T-cell (primary cell): ENCODE measurements around the gene VEGFA. TPM values are rescaled to one million over a fixed set of nuclear protein-coding genes. Genes with fewer than 3 reads are reported as not detected.

Experiments
- ATAC-seq, 4 experiments: fragments of 200-7000 bp in 3 of 4; fragments of 150-1000 bp in 1 of 4; cut with Tn5 transposase; replicated peaks in 1 of 4; 1 replicate in 3 of 4; 2 replicates in 1 of 4; pipeline ENCODE4 v1.10.0; 2021; ENCODE audit warnings: moderate library complexity in 3 of 4, mild to moderate bottlenecking in 2 of 4, moderate number of reproducible peaks in 1 of 4
- CTCF ChIA-PET, 2 donors: fragments of 300-600 bp; sonication (Branson Sonifier 250); formaldehyde crosslinking; loops; one replicate each; lab custom pipeline; 2022; ENCODE audit warnings: antibody characterized with exemption in 2 of 2; lab: Charles Lee
- POLR2A ChIA-PET, 2 donors: fragments of 300-600 bp; sonication (Branson Sonifier 250); formaldehyde crosslinking; loops; one replicate each; lab custom pipeline; 2022; ENCODE audit warnings: antibody characterized with exemption in 2 of 2; lab: Charles Lee
- DNase-seq, 35 experiments: peaks; one replicate each; pipeline versions ENCODE4 v3.0.0 to v3.0.0-alpha.2; 2013 to 2023
- H3K27ac ChIP-seq: one replicate; pipeline ENCODE4 v1.5.1; 2013; ENCODE audit warnings: low read length
- H3K27me3 ChIP-seq, 2 experiments: replicated peaks in 1 of 2; 1 replicate in 1 of 2; 2 replicates in 1 of 2; pipeline versions ENCODE4 v1.6.1 to v1.7.0; 2013; ENCODE audit warnings: low read length in 1 of 2, mixed read lengths in 1 of 2; ENCODE audit not compliant: control insufficient read depth in 2 of 2, insufficient read depth in 2 of 2; ENCODE audit errors: extremely low read depth in 1 of 2
- H3K36me3 ChIP-seq, 2 donors: 1 replicate in 1 of 2; 2 replicates in 1 of 2; pipeline versions ENCODE4 v1.6.1 to v1.7.0; 2013; ENCODE audit warnings: low read length in 1 of 2; ENCODE audit not compliant: control insufficient read depth in 2 of 2, insufficient read depth in 1 of 2; ENCODE audit errors: extremely low read depth in 1 of 2
- H3K4me1 ChIP-seq, 2 experiments: 1 replicate in 1 of 2; 2 replicates in 1 of 2; pipeline versions ENCODE4 v1.6.1 to v1.7.0; 2013; ENCODE audit warnings: low read length in 2 of 2, mixed read lengths in 1 of 2; ENCODE audit not compliant: insufficient read depth in 2 of 2, control insufficient read depth in 1 of 2; ENCODE audit errors: extremely low read depth in 1 of 2
- H3K4me3 ChIP-seq, 2 donors: 1 replicate in 1 of 2; 2 replicates in 1 of 2; pipeline versions ENCODE4 v1.5.1 to v1.7.0; 2013; ENCODE audit warnings: mild to moderate bottlenecking in 2 of 2, low read length in 1 of 2, moderate library complexity in 1 of 2; ENCODE audit not compliant: control insufficient read depth in 1 of 2; ENCODE audit errors: extremely low read depth in 1 of 2
- H3K9me3 ChIP-seq: 2 replicates; pipeline ENCODE4 v1.7.0; 2013
- H3K27ac Mint-ChIP-seq, 2 donors: one replicate each; pipeline ENCODE4 v1.8.0; 2020 to 2021; ENCODE audit warnings: mild to moderate bottlenecking in 2 of 2, mixed read lengths in 2 of 2
- H3K27me3 Mint-ChIP-seq, 2 donors: one replicate each; pipeline ENCODE4 v1.8.0; 2021 to 2022; ENCODE audit warnings: mixed read lengths in 2 of 2
- H3K36me3 Mint-ChIP-seq: one replicate; pipeline ENCODE4 v1.8.0; 2021; ENCODE audit warnings: mixed read lengths
- H3K4me1 Mint-ChIP-seq, 3 donors: one replicate each; pipeline ENCODE4 v1.8.0; 2020 to 2022; ENCODE audit warnings: mixed read lengths in 3 of 3, mild to moderate bottlenecking in 1 of 3
- H3K4me3 Mint-ChIP-seq, 3 donors: one replicate each; pipeline ENCODE4 v1.8.0; 2020 to 2022; ENCODE audit warnings: mild to moderate bottlenecking in 3 of 3, mixed read lengths in 3 of 3, moderate library complexity in 3 of 3
- H3K9me3 Mint-ChIP-seq, 3 donors: one replicate each; pipeline ENCODE4 v1.8.0; 2020 to 2022; ENCODE audit warnings: mixed read lengths in 3 of 3
- WGBS: methylation state at CpG from one replicate; pipeline ENCODE4 v1.1.5; 2013; ENCODE audit warnings: missing lambda C conversion rate; ENCODE audit not compliant: insufficient coverage; 5-methylcytosine and 5-hydroxymethylcytosine counted together
- total RNA-seq, 35 experiments: library from RNA in 6 of 35; stranded (reverse) in 6 of 35; fragments of 120-200 nt in 1 of 35; gene quantifications; one replicate each; pipeline versions ENCODE4 v1.2.1 to v1.2.4 and lab custom pipeline; 2013 to 2026

VEGFA gene
- total RNA-seq, 5 donors from 2014 or later (not counting 1 experiment from before 2014, with no cell fraction given), result 1.1 to 8.9 (median 6.4) TPM

DNA sequence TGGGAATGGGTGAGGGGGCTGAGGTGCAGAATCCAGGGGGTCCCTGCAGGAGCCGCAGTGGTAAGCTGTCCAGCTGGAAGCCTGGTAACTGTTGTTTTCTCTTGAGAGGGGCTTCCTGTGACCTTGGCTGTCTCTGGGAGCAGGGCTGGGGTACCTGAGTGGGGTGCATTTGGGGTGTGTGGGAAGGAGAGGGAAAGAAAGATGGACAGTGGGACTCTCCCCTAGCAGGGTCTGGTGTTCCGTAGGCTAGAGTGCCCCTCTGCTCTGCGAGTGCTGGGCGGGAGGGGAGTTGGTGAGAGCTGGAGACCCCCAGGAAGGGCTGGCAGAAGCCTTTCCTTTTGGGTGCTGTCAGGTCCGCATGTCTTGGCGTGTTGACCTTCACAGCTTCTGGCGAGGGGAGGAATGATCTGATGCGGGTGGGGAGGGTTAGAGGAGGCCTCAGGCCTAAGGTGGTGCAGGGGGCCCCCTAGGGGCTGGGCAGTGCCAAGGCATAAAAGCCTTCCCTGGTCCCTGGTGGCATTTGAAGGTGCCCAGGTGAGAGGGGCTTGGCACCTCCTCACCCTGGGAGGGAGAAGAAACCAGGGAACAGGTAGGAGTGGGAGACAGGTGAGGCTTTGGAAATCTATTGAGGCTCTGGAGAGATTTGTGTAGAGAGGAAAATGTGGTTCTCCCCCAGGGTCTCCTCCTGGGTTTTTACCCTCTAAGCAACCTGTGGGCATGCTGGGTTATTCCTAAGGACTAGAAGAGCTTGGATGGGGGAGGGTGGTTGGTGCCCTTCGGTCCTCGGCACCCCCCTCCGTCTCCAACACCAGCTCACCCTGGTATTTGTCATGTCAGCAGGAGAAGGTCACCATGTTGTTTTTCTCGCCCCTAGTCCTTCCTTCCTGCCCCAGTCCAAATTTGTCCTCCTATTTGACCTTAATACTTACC is 3.3 kb downstream of the VEGFA start:
- Mint-ChIP-seq H3K36me3 (no peaks in the 10 kb centered on the region), H3K4me3 (peak overlapping the region; percentile 21 to 43 (median 35)), H3K4me1 (peaks cover 11 to 29% (median 25%) of the 10 kb centered on the region in 3 donors), H3K9me3 (no peaks in the 10 kb centered on the region), H3K27me3 (peaks cover 19 to 25% of the 10 kb centered on the region in 2 donors), H3K27ac (peak overlapping the region; percentile 39 to 62)
- peak in 21 of 35 experiments; percentile 7 to 57 (median 26) for DNase-seq
- Histone ChIP-seq H3K4me1 (peaks cover 2 to 35% of the 10 kb centered on the region in 2 experiments), H3K36me3 (no peaks in the 10 kb centered on the region), H3K9me3 (no peaks in the 10 kb centered on the region), H3K4me3 (no peak overlapping the region), H3K27me3 (peaks cover 0 to 58% of the 10 kb centered on the region in 2 experiments), H3K27ac (no peak overlapping the region)
- ChIA-PET POLR2A (no interaction called here), CTCF (interaction anchor here (0.5 to 1.1 kb wide), 3 partner anchors 12 to 565 kb away, joined by 3 to 5 read pairs (median 3); no protein-coding TSS in a partner anchor)
- WGBS, result 58% methylated on average over 8 of the region's 12 CpGs
- no peak for ATAC-seq

- Mint-ChIP-seq H3K27ac (no peak overlapping the region), H3K4me1 (peaks cover 11 to 29% (median 24%) of the 10 kb centered on the region in 3 donors), H3K27me3 (peaks cover 19 to 25% of the 10 kb centered on the region in 2 donors), H3K4me3 (no peak overlapping the region), H3K9me3 (no peaks in the 10 kb centered on the region), H3K36me3 (no peaks in the 10 kb centered on the region)
- Histone ChIP-seq H3K4me3 (no peak overlapping the region), H3K27ac (no peak overlapping the region), H3K27me3 (peaks cover 0 to 49% of the 10 kb centered on the region in 2 experiments), H3K36me3 (peaks cover 0 to 3% of the 10 kb centered on the region in 2 donors), H3K9me3 (no peaks in the 10 kb centered on the region), H3K4me1 (peaks cover 2 to 34% of the 10 kb centered on the region in 2 experiments)
- DNase-seq, result no peak
- 73% methylated on average over 8 of the region's 12 CpGs for WGBS
- ChIA-PET POLR2A (no interaction called here), CTCF (interaction anchor here (0.6 to 1.1 kb wide), 4 partner anchors 13 to 446 kb away, joined by 3 to 9 read pairs (median 3); no protein-coding TSS in a partner anchor)
- no peak for ATAC-seq
Measured at GRCh38 chr6:43773980-43774775, 4.2 kb downstream of the VEGFA start.

GRCh38 chr6:43774776-43775534 is 4.9 kb downstream of the VEGFA start:
- Histone ChIP-seq H3K4me3 (no peak overlapping the region), H3K4me1 (peaks cover 2 to 27% of the 10 kb centered on the region in 2 experiments), H3K27ac (no peak overlapping the region), H3K9me3 (no peaks in the 10 kb centered on the region), H3K36me3 (peaks cover 0 to 6% of the 10 kb centered on the region in 2 donors), H3K27me3 (peaks cover 0 to 47% of the 10 kb centered on the region in 2 experiments)
- H3K4me3 Mint-ChIP-seq, result peak overlapping the region in 1 of 3 donors; percentile 46
- H3K27ac Mint-ChIP-seq, result no peak overlapping the region
- DNase-seq, result peak in 32 of 35 experiments; percentile 14 to 74 (median 45)
- no peaks in the 10 kb centered on the region for H3K9me3 Mint-ChIP-seq
- ChIA-PET CTCF (interaction anchor here in 1 of 2 donors (0.6 to 1.1 kb wide), 3 partner anchors 50 to 446 kb away, joined by 3 to 9 read pairs (median 3); no protein-coding TSS in a partner anchor), POLR2A (no interaction called here)
- H3K36me3 Mint-ChIP-seq, result no peaks in the 10 kb centered on the region
- ATAC-seq, result peak in 1 of 4 experiments; percentile 25
- WGBS, result 2% methylated on average over 6 of the region's 17 CpGs
- peaks cover 19 to 25% of the 10 kb centered on the region in 2 donors for H3K27me3 Mint-ChIP-seq
- peaks cover 11 to 24% (median 18%) of the 10 kb centered on the region in 3 donors for H3K4me1 Mint-ChIP-seq

- DNase-seq (no peak), ATAC-seq (no peak)
- CTCF ChIA-PET, result no interaction called here
- H3K4me3 ChIP-seq, result no peak overlapping the region
- H3K36me3 ChIP-seq, result peaks cover 0 to 6% of the 10 kb centered on the region in 2 donors
- WGBS, result no CpG with 5 or more reads among the region's 4 CpGs
- Mint-ChIP-seq H3K4me1 (peaks cover 10 to 21% (median 13%) of the 10 kb centered on the region in 3 donors), H3K27me3 (peaks cover 19 to 23% of the 10 kb centered on the region in 2 donors), H3K27ac (no peak overlapping the region), H3K4me3 (no peak overlapping the region), H3K9me3 (no peaks in the 10 kb centered on the region), H3K36me3 (no peaks in the 10 kb centered on the region)
- H3K27me3 ChIP-seq, result peaks cover 0 to 43% of the 10 kb centered on the region in 2 experiments
- POLR2A ChIA-PET, result no interaction called here
- no peaks in the 10 kb centered on the region for H3K9me3 ChIP-seq
- H3K4me1 ChIP-seq, result peaks cover 0 to 21% of the 10 kb centered on the region in 2 experiments
- H3K27ac ChIP-seq, result no peak overlapping the region
Measured at GRCh38 chr6:43775535-43775885, 5.5 kb downstream of the VEGFA start.

DNA sequence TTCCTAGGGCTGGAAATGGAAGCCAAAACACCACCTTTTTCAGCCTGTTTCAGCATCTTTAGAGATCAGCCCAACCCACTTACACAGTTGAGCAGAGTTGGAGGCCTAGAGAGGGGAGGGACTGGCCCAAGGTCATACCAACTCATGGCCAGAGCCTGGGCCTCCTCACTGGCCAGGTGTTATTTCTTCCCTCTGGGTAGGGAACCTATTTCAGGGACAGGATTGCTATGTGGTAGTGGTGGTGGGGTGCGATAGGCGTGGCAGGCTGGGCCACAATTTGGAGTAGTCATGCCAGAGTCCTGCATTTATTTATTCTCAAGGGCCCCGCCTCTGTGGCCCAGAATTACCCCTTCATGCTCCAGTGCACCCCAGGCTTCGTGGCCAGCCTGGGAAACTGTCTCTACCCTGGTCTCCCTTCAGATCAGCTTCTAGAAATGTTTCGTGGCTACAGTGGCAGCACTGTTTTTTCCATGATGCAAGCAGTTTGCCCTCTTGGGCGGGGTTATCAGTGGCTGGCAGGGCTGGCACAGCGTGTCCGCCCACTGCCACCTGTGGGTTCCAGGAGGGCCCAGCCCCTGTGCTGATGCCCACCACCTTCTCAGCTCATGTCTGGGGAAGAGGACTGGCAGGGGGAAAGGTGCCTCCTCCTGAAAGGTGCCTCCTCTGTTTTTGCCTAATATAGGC is 6.2 kb downstream of the VEGFA start:
- H3K4me3 ChIP-seq, result no peak overlapping the region

More for the DNA sequence above, 6.2 kb downstream of the VEGFA start:
- no peak overlapping the region for H3K27ac ChIP-seq
- H3K36me3 ChIP-seq, result peaks cover 0 to 6% of the 10 kb centered on the region in 2 donors
- CTCF ChIA-PET, result no interaction called here
- H3K36me3 Mint-ChIP-seq, result no peaks in the 10 kb centered on the region
- H3K4me3 Mint-ChIP-seq, result no peak overlapping the region
- H3K27ac Mint-ChIP-seq, result no peak overlapping the region
- peaks cover 10 to 21% (median 12%) of the 10 kb centered on the region in 3 donors for H3K4me1 Mint-ChIP-seq
- POLR2A ChIA-PET, result no interaction called here
- DNase-seq, result no peak
- H3K27me3 Mint-ChIP-seq, result peaks cover 19 to 23% of the 10 kb centered on the region in 2 donors
- H3K9me3 ChIP-seq, result no peaks in the 10 kb centered on the region
- 74% methylated on average over 6 of the region's 8 CpGs for WGBS
- no peak for ATAC-seq
- H3K9me3 Mint-ChIP-seq, result no peaks in the 10 kb centered on the region
- peaks cover 0 to 45% of the 10 kb centered on the region in 2 experiments for H3K27me3 ChIP-seq
- peaks cover 0 to 17% of the 10 kb centered on the region in 2 experiments for H3K4me1 ChIP-seq
